AG04449 (cell line): ENCODE measurements around the gene ZNF530.

Experiments used
- CTCF ChIA-PET: fragments of 350-600 bp; formaldehyde crosslinking; extraction: SDS; loops from one replicate; lab custom pipeline; 2021; ENCODE audit warnings: antibody characterized with exemption; lab: Yijun Ruan, JAX
- POLR2A ChIA-PET: fragments of 400-600, 350-600 bp; formaldehyde crosslinking; extraction: SDS; loops from one replicate; lab custom pipeline; 2020; ENCODE audit warnings: antibody characterized with exemption, inconsistent platforms; lab: Yijun Ruan, JAX
- DNase-seq: peaks from one replicate; pipeline ENCODE4 v3.0.0-alpha.2; 2010; ENCODE audit warnings: low read depth, low spot score
- H3K4me3 ChIP-seq: 2 replicates; pipeline ENCODE4 v1.5.1; 2011; ENCODE audit warnings: low read depth, mild to moderate bottlenecking, control low read depth, low read length
- TF ChIP-seq, protein P1 (sequence below): IDR thresholded peaks from one replicate; pipeline ENCODE4 v1.5.1; 2011; ENCODE audit warnings: mild to moderate bottlenecking, moderate library complexity, low read length, control low read depth, inconsistent platforms; ENCODE audit not compliant: insufficient read depth; ENCODE audit errors: missing control alignments

Gene ZNF530

DNA sequence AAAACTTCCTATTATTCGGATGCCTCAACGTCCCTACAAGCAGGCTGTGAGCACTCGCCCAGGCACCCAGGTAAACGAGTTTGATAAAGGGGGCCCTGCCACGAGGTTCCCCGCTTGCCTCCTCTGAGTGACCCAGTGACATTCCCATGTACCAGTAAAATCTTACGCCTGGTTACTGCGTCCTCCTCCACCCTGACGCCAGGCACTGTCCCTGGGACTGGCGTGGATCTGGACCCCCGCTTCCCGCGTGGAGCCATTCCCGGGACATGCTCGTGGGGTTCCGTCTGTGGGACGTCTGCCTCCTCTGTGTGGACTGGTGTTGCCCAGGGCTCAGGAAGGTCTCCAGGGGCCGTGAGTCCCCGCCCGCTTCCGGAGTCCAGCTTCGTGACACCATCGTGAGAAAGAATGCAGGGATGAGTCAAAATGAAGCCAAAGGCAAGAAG lies 39.6 kb upstream of the ZNF530 start:
- TF ChIP-seq, protein P1, sequence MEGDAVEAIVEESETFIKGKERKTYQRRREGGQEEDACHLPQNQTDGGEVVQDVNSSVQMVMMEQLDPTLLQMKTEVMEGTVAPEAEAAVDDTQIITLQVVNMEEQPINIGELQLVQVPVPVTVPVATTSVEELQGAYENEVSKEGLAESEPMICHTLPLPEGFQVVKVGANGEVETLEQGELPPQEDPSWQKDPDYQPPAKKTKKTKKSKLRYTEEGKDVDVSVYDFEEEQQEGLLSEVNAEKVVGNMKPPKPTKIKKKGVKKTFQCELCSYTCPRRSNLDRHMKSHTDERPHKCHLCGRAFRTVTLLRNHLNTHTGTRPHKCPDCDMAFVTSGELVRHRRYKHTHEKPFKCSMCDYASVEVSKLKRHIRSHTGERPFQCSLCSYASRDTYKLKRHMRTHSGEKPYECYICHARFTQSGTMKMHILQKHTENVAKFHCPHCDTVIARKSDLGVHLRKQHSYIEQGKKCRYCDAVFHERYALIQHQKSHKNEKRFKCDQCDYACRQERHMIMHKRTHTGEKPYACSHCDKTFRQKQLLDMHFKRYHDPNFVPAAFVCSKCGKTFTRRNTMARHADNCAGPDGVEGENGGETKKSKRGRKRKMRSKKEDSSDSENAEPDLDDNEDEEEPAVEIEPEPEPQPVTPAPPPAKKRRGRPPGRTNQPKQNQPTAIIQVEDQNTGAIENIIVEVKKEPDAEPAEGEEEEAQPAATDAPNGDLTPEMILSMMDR, result no peak
- ChIA-PET POLR2A (no interaction called here), CTCF (interaction anchor here (1.0 kb wide), 1 partner anchor 58 kb away, joined by 3 read pairs; no protein-coding TSS in a partner anchor)
- peak overlapping the region; percentile 96 for H3K4me3 ChIP-seq
- DNase-seq, result peak; percentile 28

DNA sequence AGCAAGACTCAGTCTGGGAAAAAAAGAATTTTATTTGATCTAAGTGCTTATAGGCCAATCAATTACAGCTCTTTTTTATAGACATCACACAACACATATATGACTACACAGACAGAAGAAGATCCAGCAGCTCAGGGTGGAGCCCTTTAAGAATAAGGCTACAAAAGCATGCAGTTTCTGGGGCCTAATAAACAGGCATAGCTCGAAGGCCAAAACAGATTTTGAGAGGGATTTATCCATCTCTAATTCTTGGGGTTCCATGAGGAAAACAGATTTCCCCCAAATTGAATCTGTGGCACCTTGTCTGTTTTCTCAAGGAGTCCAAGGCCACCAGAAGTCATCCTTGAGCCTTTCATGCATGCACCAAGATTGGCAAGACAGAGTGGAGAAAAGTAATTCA lies 36.1 kb upstream of the ZNF530 start:
- H3K4me3 ChIP-seq, result no peak overlapping the region
- ChIA-PET CTCF (no interaction called here), POLR2A (no interaction called here)
- no peak for DNase-seq
- TF ChIP-seq, protein P1, result no peak

DNA sequence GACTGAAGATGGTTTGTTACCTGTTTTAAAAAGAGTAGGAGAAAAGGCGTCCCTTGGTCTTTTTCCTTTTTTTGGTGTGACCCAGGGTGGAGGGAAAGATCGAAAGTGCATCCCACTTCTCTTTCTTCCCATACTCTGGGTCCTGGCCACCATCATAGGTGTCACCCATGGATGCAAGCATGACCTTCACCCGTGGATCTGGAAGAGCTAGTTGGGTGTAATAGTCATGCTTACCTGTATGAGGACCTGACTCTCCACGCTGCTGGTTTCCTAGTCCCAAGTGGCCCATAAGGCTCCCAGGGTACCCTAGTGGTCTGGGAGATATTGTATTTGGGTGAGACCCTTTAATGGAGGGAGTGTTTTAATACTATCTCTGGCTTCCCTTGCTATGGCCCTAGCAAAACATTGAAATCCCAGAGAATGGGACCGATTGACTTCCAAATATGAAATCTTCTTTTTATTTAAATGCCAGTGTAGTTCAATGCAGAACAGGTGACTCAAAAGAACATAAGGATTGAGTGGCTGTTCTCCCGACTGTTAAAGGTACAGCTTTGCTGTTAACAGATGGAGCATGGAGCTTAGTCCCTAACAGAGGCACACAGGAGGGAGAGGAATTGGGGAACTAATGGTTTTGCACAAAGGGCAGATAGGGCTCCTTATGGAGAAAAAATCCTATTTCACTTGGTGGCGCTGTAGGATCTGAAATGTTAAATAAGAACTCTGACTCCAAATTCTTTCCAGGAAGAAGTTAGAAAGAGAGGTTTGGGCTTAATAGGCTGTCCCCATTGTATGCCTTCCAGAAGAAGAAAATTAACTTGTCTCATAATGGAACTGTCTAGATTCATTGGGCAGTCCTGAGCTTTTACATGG lies 33.1 kb upstream of the ZNF530 start:
- no peak for DNase-seq
- POLR2A ChIA-PET, result no interaction called here
- TF ChIP-seq, protein P1, result no peak
- CTCF ChIA-PET, result no interaction called here
- H3K4me3 ChIP-seq, result no peak overlapping the region

DNA sequence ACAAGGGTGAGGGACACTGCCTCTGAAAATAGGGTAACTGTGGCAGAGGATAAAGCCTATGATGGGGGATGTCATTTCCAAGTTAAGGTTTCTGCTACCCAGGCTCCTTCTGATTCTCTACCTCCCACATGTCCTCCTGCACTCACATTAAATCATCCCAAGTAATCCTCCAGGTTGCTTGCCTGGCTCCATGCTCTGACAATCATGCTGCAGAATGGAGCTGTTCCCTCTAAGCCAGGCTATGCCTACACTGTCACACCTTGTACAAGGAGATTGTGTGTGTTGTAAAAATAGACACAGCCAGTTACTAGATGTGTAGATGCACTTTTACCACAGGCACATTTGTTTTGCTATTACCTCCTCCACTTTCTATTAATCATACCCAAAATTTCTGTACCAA lies 29.0 kb upstream of the ZNF530 start:
- no peak overlapping the region for H3K4me3 ChIP-seq
- no peak for DNase-seq
- TF ChIP-seq, protein P1, result no peak
- ChIA-PET CTCF (no interaction called here), POLR2A (no interaction called here)

DNA sequence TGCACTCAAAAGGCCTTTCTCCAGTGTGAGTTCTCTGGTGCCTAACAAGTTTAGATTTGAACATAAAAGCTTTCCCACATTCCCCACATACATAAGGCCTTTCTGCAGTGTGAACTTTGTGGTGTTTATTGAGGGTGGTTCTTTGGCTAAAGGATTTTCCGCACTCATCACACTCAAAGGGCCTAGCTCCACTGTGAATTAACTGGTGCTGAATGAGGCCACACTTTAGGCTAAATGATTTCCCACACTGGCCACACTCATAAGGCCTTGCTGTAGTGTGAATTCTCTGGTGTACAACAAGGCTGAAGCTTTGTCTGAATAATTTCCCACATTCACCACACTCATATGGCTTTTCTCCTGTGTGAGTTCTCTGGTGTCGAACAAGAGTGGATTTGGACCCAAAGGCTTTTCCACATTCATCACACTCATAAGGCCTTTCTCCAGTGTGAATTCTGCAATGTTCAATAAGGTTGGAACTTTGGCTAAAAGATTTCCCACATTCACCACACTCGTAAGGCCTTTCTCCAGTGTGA lies 27.2 kb upstream of the ZNF530 start:
- no peak for DNase-seq
- POLR2A ChIA-PET, result no interaction called here
- TF ChIP-seq, protein P1, result no peak
- CTCF ChIA-PET, result interaction anchor here (1.2 kb wide), 1 partner anchor 11 kb away, joined by 3 read pairs; no protein-coding TSS in a partner anchor
- no peak overlapping the region for H3K4me3 ChIP-seq

DNA sequence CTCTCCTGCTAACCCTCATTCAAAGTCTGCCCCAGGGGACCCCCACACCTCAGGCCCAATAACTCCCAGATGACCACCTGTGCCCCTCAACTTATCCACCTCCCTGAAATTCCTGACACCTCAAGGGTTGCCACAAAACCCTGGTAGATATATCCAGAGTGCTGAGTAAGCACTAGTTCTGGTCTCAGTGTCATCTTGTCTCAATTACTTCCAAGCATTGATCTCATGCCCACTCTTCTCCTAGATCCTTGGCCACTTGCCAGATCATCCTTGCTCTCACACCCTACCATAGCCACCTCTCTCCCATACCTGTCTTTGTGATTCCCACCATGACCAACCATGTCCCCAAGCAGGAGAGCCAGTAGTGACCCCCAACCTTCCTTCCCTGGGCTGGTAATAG lies 23.0 kb upstream of the ZNF530 start:
- TF ChIP-seq, protein P1, result no peak
- no peak for DNase-seq
- ChIA-PET POLR2A (no interaction called here), CTCF (no interaction called here)
- H3K4me3 ChIP-seq, result no peak overlapping the region
